Measurements from ENCODE around the gene ANO3. TPM values are rescaled to one million over a fixed set of nuclear protein-coding genes. Genes with fewer than 3 reads are reported as not detected.
"Not testable (repeated sequence)": the region's sequence is repeated elsewhere in the genome, so short reads cannot be mapped to it uniquely, and the experiment has no call there.

The ANO3 gene
- total and polyA plus RNA-seq, 4 donors = 0.02 to 0.63 (median 0.16) TPM

GRCh38 chr11:26623076-26623659, 291.2 kb downstream of the ANO3 start:
- Histone ChIP-seq H3K27ac (ENCODE audit: low read depth in 1 of 2, low read length in 1 of 2) (no peak overlapping the region), H3K36me3 (ENCODE audit: control insufficient read depth in 4 of 4, insufficient read depth in 4 of 4, low read length in 4 of 4) (no peaks in the 10 kb centered on the region), H3K9ac (ENCODE audit: insufficient read depth in 1 of 2, low read length in 2 of 2) (no peak overlapping the region), H3K9me3 (ENCODE audit: control insufficient read depth in 4 of 4, insufficient read depth in 3 of 4, low read length in 3 of 4) (no peaks in the 10 kb centered on the region), H3K4me3 (no peak overlapping the region), H3K4me1 (ENCODE audit: control insufficient read depth in 5 of 5, insufficient read depth in 5 of 5, low read length in 5 of 5) (no peaks in the 10 kb centered on the region), H3K27me3 (ENCODE audit: control insufficient read depth in 3 of 3, insufficient read depth in 3 of 3, low read length in 2 of 3) (no peaks in the 10 kb centered on the region)
- no peak for TF ChIP-seq CTCF (IDR thresholded peaks at IDR 0.05; ENCODE audit: control extremely low read depth, extremely low read depth)
- no peak for ATAC-seq (ENCODE audit: insufficient read depth, low FRiP score)
- DNase-seq = no peak
- WGBS, 2 donors = 68 to 78% methylated on average over 2 of the region's 2 CpGs

- no peak for TF ChIP-seq CTCF (IDR thresholded peaks at IDR 0.05; ENCODE audit: control extremely low read depth, extremely low read depth)
- no peaks in the 10 kb centered on the region for H3K36me3 ChIP-seq (ENCODE audit: control insufficient read depth in 4 of 4, insufficient read depth in 4 of 4, low read length in 4 of 4)
- no peak for DNase-seq
- H3K27me3 ChIP-seq (ENCODE audit: control insufficient read depth in 3 of 3, insufficient read depth in 3 of 3, low read length in 2 of 3) = no peaks in the 10 kb centered on the region
- H3K27ac ChIP-seq (ENCODE audit: low read depth in 1 of 2, low read length in 1 of 2) = no peak overlapping the region
- ATAC-seq (ENCODE audit: insufficient read depth, low FRiP score) = no peak
- no peak overlapping the region for H3K9ac ChIP-seq (ENCODE audit: insufficient read depth in 1 of 2, low read length in 2 of 2)
- H3K4me1 ChIP-seq (ENCODE audit: control insufficient read depth in 5 of 5, insufficient read depth in 5 of 5, low read length in 5 of 5) = no peaks in the 10 kb centered on the region
- WGBS, 2 donors = 92% methylated on average over 1 of the region's 1 CpG
- H3K9me3 ChIP-seq (ENCODE audit: control insufficient read depth in 4 of 4, insufficient read depth in 3 of 4, low read length in 3 of 4) = no peaks in the 10 kb centered on the region
- H3K4me3 ChIP-seq = no peak overlapping the region
These were observed 294.4 kb downstream of the ANO3 start for GRCh38 chr11:26626346-26626745.

GRCh38 chr11:26632691-26633159, 300.8 kb downstream of the ANO3 start:
- DNase-seq = no peak

GRCh38 chr11:26643314-26643713, 311.4 kb downstream of the ANO3 start:
- DNase-seq; H3K9ac ChIP-seq (ENCODE audit: insufficient read depth in 1 of 2, low read length in 2 of 2); H3K4me1 ChIP-seq (ENCODE audit: control insufficient read depth in 5 of 5, insufficient read depth in 5 of 5, low read length in 5 of 5); H3K9me3 ChIP-seq (ENCODE audit: control insufficient read depth in 4 of 4, insufficient read depth in 3 of 4, low read length in 3 of 4); H3K36me3 ChIP-seq (ENCODE audit: control insufficient read depth in 4 of 4, insufficient read depth in 4 of 4, low read length in 4 of 4); H3K27me3 ChIP-seq (ENCODE audit: control insufficient read depth in 3 of 3, insufficient read depth in 3 of 3, low read length in 2 of 3); ATAC-seq (ENCODE audit: insufficient read depth, low FRiP score); H3K4me3 ChIP-seq; H3K27ac ChIP-seq (ENCODE audit: low read depth in 1 of 2, low read length in 1 of 2): not testable (repeated sequence)
- 93 to 96% methylated on average over 10 of the region's 10 CpGs for whole genome bisulfite sequencing, 2 donors

More at GRCh38 chr11:26632691-26633159, 300.8 kb downstream of the ANO3 start:
- H3K36me3 ChIP-seq (ENCODE audit: control insufficient read depth in 4 of 4, insufficient read depth in 4 of 4, low read length in 4 of 4) = no peaks in the 10 kb centered on the region
- WGBS, 2 donors = 37 to 70% methylated on average over 2 of the region's 2 CpGs
- H3K9me3 ChIP-seq (ENCODE audit: control insufficient read depth in 4 of 4, insufficient read depth in 3 of 4, low read length in 3 of 4) = peaks cover 0 to 3% (median 0%) of the 10 kb centered on the region in 4 donors
- H3K4me1 ChIP-seq (ENCODE audit: control insufficient read depth in 5 of 5, insufficient read depth in 5 of 5, low read length in 5 of 5) = no peaks in the 10 kb centered on the region
- H3K27ac ChIP-seq (ENCODE audit: low read depth in 1 of 2, low read length in 1 of 2) = no peak overlapping the region
- no peak overlapping the region for H3K9ac ChIP-seq (ENCODE audit: insufficient read depth in 1 of 2, low read length in 2 of 2)
- no peak overlapping the region for H3K4me3 ChIP-seq
- ATAC-seq (ENCODE audit: insufficient read depth, low FRiP score) = no peak
- no peak for TF ChIP-seq CTCF (IDR thresholded peaks at IDR 0.05; ENCODE audit: control extremely low read depth, extremely low read depth)
- no peaks in the 10 kb centered on the region for H3K27me3 ChIP-seq (ENCODE audit: control insufficient read depth in 3 of 3, insufficient read depth in 3 of 3, low read length in 2 of 3)

All from lung (tissue), 12 donors.